ENCODE results near the gene RIOK2. TPM values are rescaled to one million over a fixed set of nuclear protein-coding genes. Genes with fewer than 3 reads are reported as not detected.

The RIOK2 gene
- total RNA-seq, 1 donor from 2014 or later = 21.1 TPM

DNA sequence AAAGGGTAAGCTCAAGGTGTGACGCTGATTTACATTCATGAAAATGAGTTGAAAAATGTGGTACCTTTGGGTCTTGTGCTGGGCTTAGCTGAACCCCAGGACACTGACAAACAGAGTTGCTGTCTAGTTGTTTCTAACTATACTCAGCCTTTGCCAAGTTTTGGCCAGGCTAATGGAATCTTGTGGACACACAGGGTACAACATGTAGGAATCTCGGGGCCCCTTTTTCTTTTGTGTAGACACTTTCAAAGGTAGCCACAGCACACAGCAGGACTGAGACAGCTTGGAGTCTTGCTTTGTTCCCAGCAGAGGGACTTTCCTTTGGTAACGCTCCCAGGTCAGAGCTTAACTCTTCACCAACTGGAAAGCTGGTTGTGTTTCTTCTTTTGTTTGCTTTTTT lies 48.4 kb downstream of the RIOK2 start:
- TF ChIP-seq, protein P1, sequence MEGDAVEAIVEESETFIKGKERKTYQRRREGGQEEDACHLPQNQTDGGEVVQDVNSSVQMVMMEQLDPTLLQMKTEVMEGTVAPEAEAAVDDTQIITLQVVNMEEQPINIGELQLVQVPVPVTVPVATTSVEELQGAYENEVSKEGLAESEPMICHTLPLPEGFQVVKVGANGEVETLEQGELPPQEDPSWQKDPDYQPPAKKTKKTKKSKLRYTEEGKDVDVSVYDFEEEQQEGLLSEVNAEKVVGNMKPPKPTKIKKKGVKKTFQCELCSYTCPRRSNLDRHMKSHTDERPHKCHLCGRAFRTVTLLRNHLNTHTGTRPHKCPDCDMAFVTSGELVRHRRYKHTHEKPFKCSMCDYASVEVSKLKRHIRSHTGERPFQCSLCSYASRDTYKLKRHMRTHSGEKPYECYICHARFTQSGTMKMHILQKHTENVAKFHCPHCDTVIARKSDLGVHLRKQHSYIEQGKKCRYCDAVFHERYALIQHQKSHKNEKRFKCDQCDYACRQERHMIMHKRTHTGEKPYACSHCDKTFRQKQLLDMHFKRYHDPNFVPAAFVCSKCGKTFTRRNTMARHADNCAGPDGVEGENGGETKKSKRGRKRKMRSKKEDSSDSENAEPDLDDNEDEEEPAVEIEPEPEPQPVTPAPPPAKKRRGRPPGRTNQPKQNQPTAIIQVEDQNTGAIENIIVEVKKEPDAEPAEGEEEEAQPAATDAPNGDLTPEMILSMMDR (IDR thresholded peaks at IDR 0.05; ENCODE audit: borderline replicate concordance) = no peak
- H3K4me1 ChIP-seq = no peaks in the 10 kb centered on the region
- no peaks in the 10 kb centered on the region for H3K27me3 ChIP-seq (ENCODE audit: low read depth)
- no peak overlapping the region for H3K4me3 ChIP-seq
- no peaks in the 10 kb centered on the region for H3K9me3 ChIP-seq (replicated peaks)
- H3K36me3 ChIP-seq = no peaks in the 10 kb centered on the region
- no peak for DNase-seq
- no peak overlapping the region for H3K27ac ChIP-seq (replicated peaks)
- intact Hi-C loops (cut with micrococcal nuclease) = no loop called here

DNA sequence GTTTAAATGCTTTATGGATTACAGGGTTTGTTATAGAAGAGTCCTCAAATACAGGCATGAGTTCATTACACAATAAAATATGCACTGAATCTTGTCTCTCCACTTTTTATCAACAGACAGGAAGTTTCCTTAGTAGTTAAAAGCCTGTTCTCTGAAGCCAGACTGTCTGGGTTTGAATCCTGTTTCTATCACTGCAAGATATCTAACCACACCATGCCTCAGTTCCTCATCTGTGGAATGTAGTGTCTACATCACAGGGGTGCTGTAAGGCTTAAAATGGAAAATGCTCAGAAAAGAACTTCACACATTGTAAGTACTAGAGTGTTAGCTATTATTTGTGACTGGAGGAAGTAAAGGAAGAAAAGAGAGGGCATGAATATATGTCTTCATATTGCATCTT lies 49.9 kb downstream of the RIOK2 start:
- no peak overlapping the region for H3K27ac ChIP-seq (replicated peaks)
- TF ChIP-seq, protein P1 (IDR thresholded peaks at IDR 0.05; ENCODE audit: borderline replicate concordance) = no peak
- no peaks in the 10 kb centered on the region for H3K4me1 ChIP-seq
- intact Hi-C loops (cut with micrococcal nuclease) = no loop called here
- no peaks in the 10 kb centered on the region for H3K27me3 ChIP-seq (ENCODE audit: low read depth)
- no peaks in the 10 kb centered on the region for H3K36me3 ChIP-seq
- no peak overlapping the region for H3K4me3 ChIP-seq
- H3K9me3 ChIP-seq (replicated peaks) = no peaks in the 10 kb centered on the region
- no peak for DNase-seq

DNA sequence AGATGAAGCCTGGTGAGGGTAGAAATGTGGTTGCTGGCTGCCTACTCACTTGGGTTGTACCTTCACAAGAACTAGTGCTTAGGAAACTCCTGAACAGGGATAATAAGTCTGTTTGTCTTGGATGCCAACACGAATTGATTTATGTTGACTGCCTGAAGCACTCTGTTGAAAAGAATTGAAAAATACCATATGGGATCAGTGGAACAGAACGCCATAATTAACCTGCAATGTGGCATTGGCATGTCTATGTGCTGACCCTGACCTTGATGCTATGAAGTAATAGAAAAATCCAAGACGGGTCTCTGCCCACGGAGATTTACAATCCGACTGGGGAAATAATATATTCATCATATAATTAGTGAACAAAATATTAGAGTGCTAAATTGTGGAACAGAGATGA lies 51.1 kb downstream of the RIOK2 start:
- no peak for DNase-seq
- no peaks in the 10 kb centered on the region for H3K27me3 ChIP-seq (ENCODE audit: low read depth)
- intact Hi-C loops (cut with micrococcal nuclease) = no loop called here
- H3K27ac ChIP-seq (replicated peaks) = no peak overlapping the region
- H3K9me3 ChIP-seq (replicated peaks) = no peaks in the 10 kb centered on the region
- peaks cover 4% of the 10 kb centered on the region for H3K4me1 ChIP-seq
- no peaks in the 10 kb centered on the region for H3K36me3 ChIP-seq
- no peak overlapping the region for H3K4me3 ChIP-seq
- TF ChIP-seq, protein P1 (IDR thresholded peaks at IDR 0.05; ENCODE audit: borderline replicate concordance) = no peak

DNA sequence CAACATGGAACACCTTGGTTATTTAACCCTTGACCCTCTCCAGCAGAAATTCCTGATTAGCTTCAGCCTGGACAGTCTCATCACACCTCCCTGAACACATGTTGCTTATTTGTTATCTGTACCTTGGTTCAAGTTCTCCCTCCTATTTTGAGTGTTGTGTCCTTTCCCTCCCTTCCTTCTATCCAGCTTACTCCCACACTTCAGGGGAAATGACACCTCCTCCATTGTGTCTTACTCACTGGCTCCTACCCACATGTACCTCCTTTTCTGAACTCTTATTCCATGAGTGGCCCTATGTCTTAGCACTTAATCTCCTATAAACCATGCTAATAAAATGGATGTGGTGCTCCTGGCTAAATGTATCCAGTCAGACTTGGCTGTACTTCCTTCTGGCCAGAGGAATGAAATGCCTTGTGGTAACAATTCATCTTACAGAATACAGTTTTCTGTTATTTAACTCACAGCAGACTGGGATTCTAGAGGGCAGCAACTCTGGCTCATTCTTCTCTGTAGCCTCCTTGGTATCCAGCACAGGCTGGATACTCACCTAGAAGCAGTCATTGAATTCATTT lies 51.8 kb downstream of the RIOK2 start:
- H3K9me3 ChIP-seq (replicated peaks) = no peaks in the 10 kb centered on the region
- TF ChIP-seq, protein P1 (IDR thresholded peaks at IDR 0.05; ENCODE audit: borderline replicate concordance) = no peak
- no peak overlapping the region for H3K27ac ChIP-seq (replicated peaks)
- intact Hi-C loops (cut with micrococcal nuclease) = no loop called here
- H3K27me3 ChIP-seq (ENCODE audit: low read depth) = no peaks in the 10 kb centered on the region
- peaks cover 4% of the 10 kb centered on the region for H3K4me1 ChIP-seq
- H3K4me3 ChIP-seq = no peak overlapping the region
- no peaks in the 10 kb centered on the region for H3K36me3 ChIP-seq
- DNase-seq = no peak

DNA sequence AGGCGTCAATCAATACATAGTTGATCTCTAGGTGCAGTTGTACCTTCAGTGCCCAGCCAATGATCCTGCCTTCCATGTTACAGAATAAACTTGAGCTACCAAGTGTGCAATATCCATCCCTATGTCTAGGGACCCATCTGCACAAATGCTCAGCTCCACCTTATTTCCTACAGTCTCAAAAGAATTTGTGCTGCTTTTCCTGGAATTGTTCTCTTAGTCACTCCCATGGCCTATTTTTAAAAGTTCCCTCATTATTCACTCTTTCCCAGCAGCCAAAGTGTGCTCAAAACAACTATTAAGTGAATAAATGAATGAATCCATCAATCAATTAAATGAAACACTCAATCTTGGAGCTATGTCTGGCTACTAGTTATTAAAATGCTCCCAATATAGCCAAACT lies 55.3 kb downstream of the RIOK2 start:
- TF ChIP-seq, protein P1 (IDR thresholded peaks at IDR 0.05; ENCODE audit: borderline replicate concordance) = no peak

More for the DNA sequence above, 55.3 kb downstream of the RIOK2 start:
- Histone ChIP-seq H3K4me3 (no peak overlapping the region), H3K9me3 (replicated peaks) (no peaks in the 10 kb centered on the region), H3K4me1 (peaks cover 4% of the 10 kb centered on the region), H3K27me3 (ENCODE audit: low read depth) (no peaks in the 10 kb centered on the region), H3K36me3 (no peaks in the 10 kb centered on the region), H3K27ac (replicated peaks) (peak overlapping the region; percentile 74)
- no peak for DNase-seq
- intact Hi-C loops (cut with micrococcal nuclease) = no loop called here

Data from left ventricle myocardium inferior (tissue), 1 donor.